SU-DHL-6 (cell line): ENCODE measurements around the gene FEZF2.

Experiments used
- H2AFZ ChIP-seq: fragments of 200-600 bp; sonication (generic); 2 replicates; pipeline ENCODE4 v1.6.1; 2014; ENCODE audit warnings: low read depth, mild to moderate bottlenecking, moderate library complexity, mixed read lengths, antibody characterized with exemption, low read length; ENCODE audit not compliant: severe bottlenecking
- H3F3A ChIP-seq: fragments of 200-600 bp; shearing (Covaris generic); 2 replicates; pipeline ENCODE4 v1.6.0; 2016; ENCODE audit warnings: antibody characterized with exemption, mild to moderate bottlenecking; ENCODE audit not compliant: insufficient read depth
- H3K27ac ChIP-seq: fragments of 200-600 bp; sonication (generic); 2 replicates; pipeline ENCODE4 v1.5.1; 2016; ENCODE audit warnings: low read depth, mild to moderate bottlenecking, low read length, moderate library complexity, mixed read lengths
- H3K27me3 ChIP-seq: fragments of 200-600 bp; sonication (generic), shearing (Covaris generic); 2 replicates; pipeline ENCODE4 v1.6.0; 2014; ENCODE audit warnings: mild to moderate bottlenecking, low read length
- H3K36me3 ChIP-seq: fragments of 200-600 bp; sonication (generic); 2 replicates; pipeline ENCODE4 v1.6.1; 2014; ENCODE audit warnings: mild to moderate bottlenecking, low read length, mixed read lengths
- H3K4me2 ChIP-seq: fragments of 300-600, 200-600 bp; shearing (Covaris generic), sonication (generic); 2 replicates; pipeline ENCODE4 v1.6.0; 2014; ENCODE audit warnings: low read length, low read depth, mild to moderate bottlenecking; ENCODE audit not compliant: poor library complexity, severe bottlenecking
- H3K4me3 ChIP-seq: fragments of 200-600 bp; sonication (generic); 2 replicates; pipeline ENCODE4 v1.5.1; 2014; ENCODE audit warnings: antibody characterized with exemption, low read length, mild to moderate bottlenecking, mixed read lengths; ENCODE audit not compliant: insufficient read depth, poor library complexity, severe bottlenecking
- H3K79me2 ChIP-seq: fragments of 200-600 bp; sonication (generic); 2 replicates; pipeline ENCODE4 v1.6.1; 2014; ENCODE audit warnings: mild to moderate bottlenecking, low read length, moderate library complexity; ENCODE audit not compliant: insufficient read depth
- H3K9ac ChIP-seq: fragments of 200-600 bp; sonication (generic); 2 replicates; pipeline ENCODE4 v1.7.0; 2014; ENCODE audit warnings: mild to moderate bottlenecking, low read length
- H3K9me2 ChIP-seq: fragments of 200-600 bp; sonication (generic); replicated peaks from 2 replicates; pipeline ENCODE4 v1.6.1; 2014; ENCODE audit warnings: low read length; ENCODE audit not compliant: insufficient read depth
- H3K9me3 ChIP-seq: fragments of 200-600 bp; sonication (generic); 2 replicates; pipeline ENCODE4 v1.6.1; 2014; ENCODE audit warnings: low read length, mixed read lengths; ENCODE audit not compliant: insufficient read depth
- H4K20me1 ChIP-seq: fragments of 200-600 bp; sonication (generic); 2 replicates; pipeline ENCODE4 v1.6.1; 2014; ENCODE audit warnings: low read depth, mild to moderate bottlenecking, antibody characterized with exemption, low read length, moderate library complexity, mixed read lengths
- EZH2phosphoT487 ChIP-seq: fragments of 200-600 bp; sonication (generic), shearing (Covaris generic); conservative IDR thresholded peaks from 2 replicates; pipeline ENCODE4 v1.6.1; 2018; ENCODE audit warnings: mild to moderate bottlenecking, antibody characterized with exemption, low read length, moderate library complexity, mixed read lengths
- TF ChIP-seq, protein P1 (sequence below): fragments of 200-600 bp; sonication (generic); IDR thresholded peaks from one replicate; pipeline ENCODE4 v1.5.1; 2017; ENCODE audit warnings: antibody characterized with exemption, mild to moderate bottlenecking, low read length, moderate library complexity; ENCODE audit not compliant: insufficient read depth, poor library complexity, severe bottlenecking

The FEZF2 gene

DNA sequence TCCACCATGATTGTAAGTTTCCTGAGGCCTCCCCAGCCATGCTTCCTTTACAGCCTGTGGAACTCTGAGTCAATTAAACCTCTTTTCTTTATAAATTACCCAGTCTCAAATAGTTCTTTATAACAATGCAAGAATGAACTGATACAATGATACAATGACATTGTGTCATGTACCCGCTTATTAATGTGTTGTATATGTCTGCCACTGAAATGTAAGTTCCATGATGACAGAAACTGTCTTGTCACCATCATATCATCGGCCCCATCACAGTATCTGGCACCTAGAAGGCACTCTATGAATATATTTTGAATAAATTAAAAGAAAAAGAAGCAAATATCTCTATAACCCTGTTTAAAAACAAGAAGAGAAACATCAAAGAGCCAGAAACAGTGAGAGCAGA is 29.6 kb downstream of the FEZF2 start:
- Histone ChIP-seq H3F3A (no peaks in the 10 kb centered on the region), H4K20me1 (no peaks in the 10 kb centered on the region), H2AFZ (no peak overlapping the region), H3K9ac (no peak overlapping the region), H3K27ac (no peak overlapping the region), H3K4me2 (no peak overlapping the region), H3K9me2 (no peaks in the 10 kb centered on the region), H3K27me3 (no peaks in the 10 kb centered on the region), H3K9me3 (no peaks in the 10 kb centered on the region), H3K36me3 (no peaks in the 10 kb centered on the region), H3K79me2 (no peaks in the 10 kb centered on the region), H3K4me3 (no peak overlapping the region)
- TF ChIP-seq EZH2phosphoT487: no peak
- TF ChIP-seq, protein P1, sequence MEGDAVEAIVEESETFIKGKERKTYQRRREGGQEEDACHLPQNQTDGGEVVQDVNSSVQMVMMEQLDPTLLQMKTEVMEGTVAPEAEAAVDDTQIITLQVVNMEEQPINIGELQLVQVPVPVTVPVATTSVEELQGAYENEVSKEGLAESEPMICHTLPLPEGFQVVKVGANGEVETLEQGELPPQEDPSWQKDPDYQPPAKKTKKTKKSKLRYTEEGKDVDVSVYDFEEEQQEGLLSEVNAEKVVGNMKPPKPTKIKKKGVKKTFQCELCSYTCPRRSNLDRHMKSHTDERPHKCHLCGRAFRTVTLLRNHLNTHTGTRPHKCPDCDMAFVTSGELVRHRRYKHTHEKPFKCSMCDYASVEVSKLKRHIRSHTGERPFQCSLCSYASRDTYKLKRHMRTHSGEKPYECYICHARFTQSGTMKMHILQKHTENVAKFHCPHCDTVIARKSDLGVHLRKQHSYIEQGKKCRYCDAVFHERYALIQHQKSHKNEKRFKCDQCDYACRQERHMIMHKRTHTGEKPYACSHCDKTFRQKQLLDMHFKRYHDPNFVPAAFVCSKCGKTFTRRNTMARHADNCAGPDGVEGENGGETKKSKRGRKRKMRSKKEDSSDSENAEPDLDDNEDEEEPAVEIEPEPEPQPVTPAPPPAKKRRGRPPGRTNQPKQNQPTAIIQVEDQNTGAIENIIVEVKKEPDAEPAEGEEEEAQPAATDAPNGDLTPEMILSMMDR: no peak

DNA sequence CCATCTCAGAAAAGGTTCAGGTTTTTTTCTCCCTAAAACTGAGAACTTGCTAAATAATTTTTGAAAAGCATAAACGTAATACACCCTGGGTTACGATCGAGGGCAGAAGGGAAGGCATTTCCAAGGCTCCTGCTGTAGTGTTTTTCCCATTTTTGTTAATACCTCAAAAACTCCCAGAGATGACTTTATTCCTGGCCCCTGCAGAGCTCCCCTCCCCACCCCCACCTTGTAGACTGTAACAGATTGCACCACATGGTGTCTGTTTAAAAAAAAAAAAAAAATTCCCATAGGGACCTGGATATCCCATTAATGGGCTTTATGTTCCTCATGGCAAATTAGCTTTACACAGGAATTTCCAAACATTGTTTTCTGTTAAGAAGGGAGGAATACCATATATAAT is 38.2 kb downstream of the FEZF2 start:
- no peak overlapping the region for H3K4me2 ChIP-seq
- no peaks in the 10 kb centered on the region; the same call in 1 of the 2 replicates for H4K20me1 ChIP-seq
- no peak overlapping the region for H3K9ac ChIP-seq
- H3K79me2 ChIP-seq: no peaks in the 10 kb centered on the region
- no peak overlapping the region for H2AFZ ChIP-seq
- no peak for TF ChIP-seq EZH2phosphoT487
- TF ChIP-seq, protein P1: no peak
- H3K27ac ChIP-seq: no peak overlapping the region
- H3K9me2 ChIP-seq: no peaks in the 10 kb centered on the region
- no peaks in the 10 kb centered on the region for H3K27me3 ChIP-seq
- no peaks in the 10 kb centered on the region for H3K36me3 ChIP-seq
- H3K9me3 ChIP-seq: no peaks in the 10 kb centered on the region
- H3F3A ChIP-seq: no peaks in the 10 kb centered on the region
- H3K4me3 ChIP-seq: no peak overlapping the region

DNA sequence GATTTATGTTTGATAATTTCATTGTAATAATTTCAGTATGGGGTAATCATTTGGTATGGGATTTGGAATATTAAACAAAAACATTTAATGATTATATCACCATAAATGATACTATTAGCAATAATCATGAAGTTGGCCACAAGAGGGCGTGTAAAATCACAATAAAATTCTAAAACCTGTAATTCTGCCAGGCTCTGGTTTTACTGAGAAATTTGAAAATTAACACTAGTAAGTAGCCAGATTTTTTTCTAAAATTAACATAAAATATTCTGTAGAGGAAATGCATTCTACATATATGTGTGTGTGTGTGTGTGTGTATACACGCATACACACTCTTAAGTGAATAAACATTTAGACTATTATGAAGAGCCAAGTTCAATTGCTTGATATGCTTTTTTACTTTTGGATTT is 40.5 kb downstream of the FEZF2 start:
- H3K9me3 ChIP-seq: no peaks in the 10 kb centered on the region
- no peaks in the 10 kb centered on the region for H3K36me3 ChIP-seq
- H4K20me1 ChIP-seq: no peaks in the 10 kb centered on the region; the same call in 1 of the 2 replicates
- no peak for TF ChIP-seq EZH2phosphoT487
- TF ChIP-seq, protein P1: peak; percentile 51
- H3K9me2 ChIP-seq: no peaks in the 10 kb centered on the region
- no peaks in the 10 kb centered on the region for H3F3A ChIP-seq
- H3K27me3 ChIP-seq: no peaks in the 10 kb centered on the region
- no peak overlapping the region for H3K27ac ChIP-seq
- no peak overlapping the region for H3K9ac ChIP-seq
- H3K4me3 ChIP-seq: no peak overlapping the region
- no peaks in the 10 kb centered on the region for H3K79me2 ChIP-seq
- H2AFZ ChIP-seq: no peak overlapping the region
- H3K4me2 ChIP-seq: no peak overlapping the region
